ENCODE data around the gene CDH15.

The CDH15 gene

GRCh38 chr16:89173174-89173921 lies 1.8 kb downstream of the CDH15 start:
- no peak overlapping the region for H3K4me3 ChIP-seq (ENCODE audit: control insufficient read depth, low read depth, low read length)
- DNase-seq (ENCODE audit: low read depth): no peak
- TF ChIP-seq CTCF (IDR thresholded peaks at IDR 0.05; ENCODE audit: control insufficient read depth, insufficient read depth, low read depth, low read length, missing control alignments): no peak

- TF ChIP-seq CTCF (IDR thresholded peaks at IDR 0.05; ENCODE audit: control insufficient read depth, insufficient read depth, low read depth, low read length, missing control alignments): no peak
- no peak overlapping the region for H3K4me3 ChIP-seq (ENCODE audit: control insufficient read depth, low read depth, low read length)
- no peak for DNase-seq (ENCODE audit: low read depth)
Observed at GRCh38 chr16:89174055-89174827, 2.7 kb downstream of the CDH15 start.

GRCh38 chr16:89174877-89175276 lies 3.3 kb downstream of the CDH15 start:
- no peak overlapping the region for H3K4me3 ChIP-seq (ENCODE audit: control insufficient read depth, low read depth, low read length)
- no peak for DNase-seq (ENCODE audit: low read depth)
- TF ChIP-seq CTCF (IDR thresholded peaks at IDR 0.05; ENCODE audit: control insufficient read depth, insufficient read depth, low read depth, low read length, missing control alignments): no peak

- H3K4me3 ChIP-seq (ENCODE audit: control insufficient read depth, low read depth, low read length): no peak overlapping the region
- no peak for TF ChIP-seq CTCF (IDR thresholded peaks at IDR 0.05; ENCODE audit: control insufficient read depth, insufficient read depth, low read depth, low read length, missing control alignments)
- DNase-seq (ENCODE audit: low read depth): no peak
Observed at GRCh38 chr16:89175280-89176146, 4.0 kb downstream of the CDH15 start.

GRCh38 chr16:89176147-89176690 lies 4.7 kb downstream of the CDH15 start:
- no peak overlapping the region for H3K4me3 ChIP-seq (ENCODE audit: control insufficient read depth, low read depth, low read length)
- DNase-seq (ENCODE audit: low read depth): no peak
- TF ChIP-seq CTCF (IDR thresholded peaks at IDR 0.05; ENCODE audit: control insufficient read depth, insufficient read depth, low read depth, low read length, missing control alignments): no peak

- no peak for DNase-seq (ENCODE audit: low read depth)
- no peak overlapping the region for H3K4me3 ChIP-seq (ENCODE audit: control insufficient read depth, low read depth, low read length)
- no peak for TF ChIP-seq CTCF (IDR thresholded peaks at IDR 0.05; ENCODE audit: control insufficient read depth, insufficient read depth, low read depth, low read length, missing control alignments)
Observed at GRCh38 chr16:89176717-89177116, 5.2 kb downstream of the CDH15 start.
